DND-41 (cell line): Measurements from ENCODE around the gene TMEM178B.

Source experiments
- ATAC-seq: fragments of 200-7000 bp; cut with Tn5 transposase; 3 replicates; pipeline ENCODE4 v1.9.1; 2021; ENCODE audit warnings: low read depth; ENCODE audit not compliant: insufficient read depth
- DNase-seq: peaks from one replicate; pipeline ENCODE4 v3.0.0-alpha.2; 2020
- H2AFZ ChIP-seq: 2 replicates; pipeline ENCODE4 v1.6.0; 2012; ENCODE audit warnings: low read depth, low read length
- H3K27ac ChIP-seq: 2 replicates; pipeline ENCODE4 v1.5.1; 2012; ENCODE audit warnings: low read length, inconsistent platforms
- H3K27me3 ChIP-seq: fragments of 200-600 bp; sonication (generic); 2 replicates; pipeline ENCODE4 v1.6.0; 2012; ENCODE audit warnings: low read length, mild to moderate bottlenecking, inconsistent platforms; ENCODE audit not compliant: insufficient read depth, poor library complexity
- H3K36me3 ChIP-seq: 2 replicates; pipeline ENCODE4 v1.5.1; 2012; ENCODE audit warnings: low read length, inconsistent platforms; ENCODE audit not compliant: insufficient read depth
- H3K4me1 ChIP-seq: 2 replicates; pipeline ENCODE4 v1.5.1; 2012; ENCODE audit warnings: mild to moderate bottlenecking, low read length; ENCODE audit not compliant: insufficient read depth
- H3K4me2 ChIP-seq: 2 replicates; pipeline ENCODE4 v1.6.0; 2012; ENCODE audit warnings: mild to moderate bottlenecking, moderate library complexity, low read length, inconsistent platforms; ENCODE audit not compliant: insufficient read depth
- H3K4me3 ChIP-seq, 2 experiments: fragments of 200-600 bp in 1 of 2; shearing (Covaris generic) in 1 of 2; 2 replicates each; pipeline ENCODE4 v1.5.1; 2012 to 2016; ENCODE audit warnings: inconsistent platforms in 2 of 2, low read length in 2 of 2, mild to moderate bottlenecking in 2 of 2, low read depth in 1 of 2, moderate library complexity in 1 of 2
- H3K79me2 ChIP-seq: 2 replicates; pipeline ENCODE4 v1.6.0; 2012; ENCODE audit warnings: low read length, inconsistent platforms; ENCODE audit not compliant: insufficient read depth
- H3K9ac ChIP-seq: 2 replicates; pipeline ENCODE4 v1.6.0; 2012; ENCODE audit warnings: low read depth, mild to moderate bottlenecking, inconsistent platforms, low read length, moderate library complexity
- H3K9me3 ChIP-seq: 2 replicates; pipeline ENCODE4 v1.5.1; 2012; ENCODE audit warnings: low read length, moderate library complexity, mild to moderate bottlenecking, inconsistent platforms; ENCODE audit not compliant: insufficient read depth, severe bottlenecking
- H4K20me1 ChIP-seq: 2 replicates; pipeline ENCODE4 v1.6.0; 2012; ENCODE audit warnings: low read length; ENCODE audit not compliant: insufficient read depth
- EZH2 ChIP-seq: IDR thresholded peaks from 3 replicates; pipeline ENCODE4 v1.6.1; 2012; ENCODE audit warnings: borderline replicate concordance, low read depth, mild to moderate bottlenecking, moderate library complexity, low read length, inconsistent platforms; ENCODE audit not compliant: severe bottlenecking
- TF ChIP-seq, protein P1 (sequence below): IDR thresholded peaks from 2 replicates; pipeline ENCODE4 v1.5.1; 2012; ENCODE audit warnings: borderline replicate concordance, low read length, moderate library complexity, mild to moderate bottlenecking; ENCODE audit not compliant: poor library complexity, severe bottlenecking; ENCODE audit errors: extremely low read depth

TMEM178B gene

DNA sequence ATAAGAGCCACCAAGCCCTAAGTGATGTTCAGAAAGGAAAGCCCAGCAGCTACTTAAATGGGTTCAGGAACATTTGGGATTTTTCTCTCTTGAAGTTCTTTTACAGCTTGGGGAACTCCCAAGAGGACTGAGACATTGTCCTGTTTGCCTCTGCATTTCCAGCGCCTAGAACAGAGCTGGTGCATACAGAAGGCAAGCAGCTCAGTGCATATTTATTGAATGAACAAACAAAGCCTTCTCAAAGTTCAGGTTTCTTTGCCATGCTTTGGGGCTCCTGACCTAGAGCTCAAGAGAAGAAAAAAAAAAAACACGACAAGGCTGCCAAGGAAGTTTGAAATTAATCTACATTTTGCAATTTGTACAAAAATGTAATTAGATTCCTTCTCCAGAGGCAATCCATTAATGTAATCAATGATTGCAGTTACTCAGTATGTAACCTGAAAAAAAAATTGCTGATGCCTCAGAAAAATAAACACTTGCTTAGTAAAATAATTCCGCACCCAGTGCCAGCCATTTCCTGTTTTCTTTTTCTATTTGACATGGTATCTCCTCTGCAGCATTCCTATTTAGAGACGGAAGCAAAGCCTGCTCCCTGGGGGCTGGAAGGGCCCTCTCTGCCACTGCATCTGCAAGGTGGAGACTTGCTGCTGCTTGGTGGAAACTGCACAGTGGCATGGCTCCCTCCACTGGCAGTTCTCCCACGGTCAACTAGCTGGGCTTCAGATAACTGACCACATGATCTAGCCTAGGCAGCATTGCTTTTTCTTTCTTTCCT, 157.3 kb downstream of the TMEM178B start:
- Histone ChIP-seq H4K20me1 (no peaks in the 10 kb centered on the region), H3K4me3 (no peak overlapping the region), H2AFZ (no peak overlapping the region), H3K4me2 (no peak overlapping the region), H3K27ac (no peak overlapping the region), H3K27me3 (peaks cover 5% of the 10 kb centered on the region), H3K4me1 (no peaks in the 10 kb centered on the region), H3K9me3 (no peaks in the 10 kb centered on the region), H3K36me3 (no peaks in the 10 kb centered on the region), H3K79me2 (no peaks in the 10 kb centered on the region), H3K9ac (no peak overlapping the region)
- DNase-seq = no peak
- TF ChIP-seq, protein P1, sequence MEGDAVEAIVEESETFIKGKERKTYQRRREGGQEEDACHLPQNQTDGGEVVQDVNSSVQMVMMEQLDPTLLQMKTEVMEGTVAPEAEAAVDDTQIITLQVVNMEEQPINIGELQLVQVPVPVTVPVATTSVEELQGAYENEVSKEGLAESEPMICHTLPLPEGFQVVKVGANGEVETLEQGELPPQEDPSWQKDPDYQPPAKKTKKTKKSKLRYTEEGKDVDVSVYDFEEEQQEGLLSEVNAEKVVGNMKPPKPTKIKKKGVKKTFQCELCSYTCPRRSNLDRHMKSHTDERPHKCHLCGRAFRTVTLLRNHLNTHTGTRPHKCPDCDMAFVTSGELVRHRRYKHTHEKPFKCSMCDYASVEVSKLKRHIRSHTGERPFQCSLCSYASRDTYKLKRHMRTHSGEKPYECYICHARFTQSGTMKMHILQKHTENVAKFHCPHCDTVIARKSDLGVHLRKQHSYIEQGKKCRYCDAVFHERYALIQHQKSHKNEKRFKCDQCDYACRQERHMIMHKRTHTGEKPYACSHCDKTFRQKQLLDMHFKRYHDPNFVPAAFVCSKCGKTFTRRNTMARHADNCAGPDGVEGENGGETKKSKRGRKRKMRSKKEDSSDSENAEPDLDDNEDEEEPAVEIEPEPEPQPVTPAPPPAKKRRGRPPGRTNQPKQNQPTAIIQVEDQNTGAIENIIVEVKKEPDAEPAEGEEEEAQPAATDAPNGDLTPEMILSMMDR = no peak
- no peak for TF ChIP-seq EZH2
- no peak for ATAC-seq

DNA sequence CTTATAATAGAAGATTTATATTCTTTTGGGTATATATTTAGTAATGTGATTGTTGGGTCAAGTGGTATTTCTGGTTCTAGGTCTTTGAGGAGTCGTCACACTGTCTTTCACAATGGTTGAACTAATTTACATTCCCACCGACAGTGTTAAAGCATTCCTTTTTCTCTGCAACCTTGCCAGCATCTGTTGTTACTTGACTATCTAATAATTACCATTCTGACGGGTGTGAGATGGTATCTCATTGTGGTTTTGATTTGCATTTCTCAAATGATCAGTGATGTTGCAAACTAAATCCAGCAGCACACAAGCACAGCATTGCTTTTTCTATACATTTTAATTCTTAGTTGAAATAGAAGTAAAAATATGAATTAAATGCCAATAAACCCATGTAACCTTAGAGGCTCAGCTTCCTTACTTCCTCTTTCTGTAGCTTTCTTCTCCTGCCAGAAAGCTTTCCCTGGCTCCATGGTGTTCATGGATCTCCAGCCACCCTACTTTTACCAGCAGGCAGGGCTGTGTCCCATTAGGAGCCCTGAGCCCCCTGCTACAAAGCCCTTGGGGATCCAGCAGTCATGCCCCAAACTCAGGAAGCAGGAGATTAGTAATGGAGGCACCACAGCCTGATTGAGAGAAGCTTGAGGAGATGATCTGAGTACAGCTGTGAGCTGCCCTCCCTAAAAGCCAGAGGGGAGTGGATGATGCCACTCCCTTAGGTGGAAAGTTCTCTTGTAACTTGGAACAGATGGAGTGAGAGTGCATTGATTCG, 158.6 kb downstream of the TMEM178B start:
- no peak overlapping the region for H3K9ac ChIP-seq
- H3K27me3 ChIP-seq = peaks cover 5% of the 10 kb centered on the region
- TF ChIP-seq, protein P1 = no peak
- TF ChIP-seq EZH2 = no peak
- ATAC-seq (no peak), DNase-seq (no peak)
- H3K27ac ChIP-seq = no peak overlapping the region
- no peaks in the 10 kb centered on the region for H3K4me1 ChIP-seq
- H3K79me2 ChIP-seq = no peaks in the 10 kb centered on the region
- no peaks in the 10 kb centered on the region for H4K20me1 ChIP-seq
- H2AFZ ChIP-seq = no peak overlapping the region
- no peak overlapping the region for H3K4me2 ChIP-seq
- no peaks in the 10 kb centered on the region for H3K36me3 ChIP-seq
- no peak overlapping the region for H3K4me3 ChIP-seq
- H3K9me3 ChIP-seq = no peaks in the 10 kb centered on the region

DNA sequence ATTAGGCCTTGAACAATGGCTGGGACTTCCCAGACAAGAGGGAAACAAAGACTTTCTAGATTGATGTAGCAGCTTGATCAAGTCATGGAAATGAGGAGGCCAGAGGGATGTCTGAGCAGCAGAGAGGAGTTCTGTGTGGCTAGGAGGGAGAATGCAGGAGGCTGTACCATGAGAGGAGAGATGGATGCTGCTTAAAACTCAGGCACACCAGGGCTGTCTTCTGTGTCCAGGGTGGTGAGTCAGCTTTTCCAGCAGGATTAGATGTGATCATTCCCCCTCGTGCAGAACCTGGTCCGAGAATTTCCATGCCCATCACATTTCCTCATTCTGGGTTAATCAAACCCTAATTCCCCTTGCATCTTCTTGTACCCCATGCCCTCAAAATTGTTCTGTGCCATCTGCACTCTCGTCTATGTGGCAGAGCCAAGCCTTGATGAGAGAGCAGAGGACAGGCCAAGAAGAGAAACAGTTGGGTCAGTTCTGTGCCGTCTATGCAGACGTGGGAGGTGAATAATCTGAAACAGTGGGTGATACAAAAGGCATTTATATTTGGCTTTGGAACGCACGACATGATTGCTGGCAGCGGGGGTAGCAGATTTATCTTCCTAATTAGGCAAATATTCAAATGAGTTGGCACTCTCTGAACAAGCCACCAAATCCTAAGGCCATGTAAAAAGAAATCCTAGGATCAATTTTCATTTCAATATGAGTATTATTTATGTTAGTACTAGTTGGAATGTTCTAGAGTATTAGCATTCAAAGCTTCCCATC, 160.7 kb downstream of the TMEM178B start:
- DNase-seq = no peak

More for the DNA sequence above, 160.7 kb downstream of the TMEM178B start:
- no peaks in the 10 kb centered on the region for H3K9me3 ChIP-seq
- no peak overlapping the region for H3K27ac ChIP-seq
- H3K79me2 ChIP-seq = no peaks in the 10 kb centered on the region
- no peaks in the 10 kb centered on the region for H3K4me1 ChIP-seq
- no peak overlapping the region for H3K9ac ChIP-seq
- peaks cover 8% of the 10 kb centered on the region for H3K27me3 ChIP-seq
- no peak for ATAC-seq
- H4K20me1 ChIP-seq = no peaks in the 10 kb centered on the region
- TF ChIP-seq, protein P1 = no peak
- no peak for TF ChIP-seq EZH2
- H3K36me3 ChIP-seq = no peaks in the 10 kb centered on the region
- H3K4me2 ChIP-seq = no peak overlapping the region
- no peak overlapping the region for H2AFZ ChIP-seq
- no peak overlapping the region for H3K4me3 ChIP-seq
